Measurements from ENCODE around the gene ZAP70. TPM values are rescaled to one million over a fixed set of nuclear protein-coding genes. Genes with fewer than 3 reads are reported as not detected.

Gene ZAP70
- total RNA-seq, 1 experiment from 2014 or later = not detected

GRCh38 chr2:97706708-97707345 is 6.5 kb upstream of the ZAP70 start:
- ChIA-PET POLR2A (ENCODE audit: unreplicated experiment) (no interaction called here), CTCF (no interaction called here)
- H2AFZ ChIP-seq = no peak overlapping the region
- no peak overlapping the region for H3K4me3 ChIP-seq
- H3K4me2 ChIP-seq = no peak overlapping the region
- TF ChIP-seq CTCF (conservative IDR thresholded peaks at IDR 0.05) (no peak), EZH2 (IDR thresholded peaks at IDR 0.05; ENCODE audit: low read depth) (no peak)
- no TSS peak for BruUV-seq (replicated peaks)
- no peaks in the 10 kb centered on the region for H3F3A ChIP-seq (ENCODE audit: insufficient read depth, low read depth)
- no peak for DNase-seq
- no peaks in the 10 kb centered on the region for H3K79me2 ChIP-seq (ENCODE audit: low read depth)
- intact Hi-C loops (cut with micrococcal nuclease; ENCODE audit: unreplicated experiment) = no loop called here
- H3K27me3 ChIP-seq (ENCODE audit: insufficient read depth, low read depth) = peaks cover 19% of the 10 kb centered on the region; the same call in 1 of the 2 replicates
- H4K20me1 ChIP-seq (ENCODE audit: insufficient read depth) = no peaks in the 10 kb centered on the region
- H3K36me3 ChIP-seq (ENCODE audit: low read depth) = no peaks in the 10 kb centered on the region
- H3K9me3 ChIP-seq (ENCODE audit: insufficient read depth, low read depth) = no peaks in the 10 kb centered on the region
- H3K4me1 ChIP-seq (replicated peaks; ENCODE audit: insufficient read depth) = 0 out of 2 replicates have a peak, but pooled peaks cover 5% of the 10 kb centered on the region
- H3K27ac ChIP-seq = no peak overlapping the region
- H3K9me2 ChIP-seq (ENCODE audit: insufficient read depth) = no peaks in the 10 kb centered on the region

- Histone ChIP-seq H3K79me2 (ENCODE audit: low read depth) (no peaks in the 10 kb centered on the region), H3K4me3 (no peak overlapping the region), H3F3A (ENCODE audit: insufficient read depth, low read depth) (no peaks in the 10 kb centered on the region), H4K20me1 (ENCODE audit: insufficient read depth) (no peaks in the 10 kb centered on the region), H3K4me2 (no peak overlapping the region), H3K27ac (no peak overlapping the region), H3K9me2 (ENCODE audit: insufficient read depth) (no peaks in the 10 kb centered on the region), H3K4me1 (replicated peaks; ENCODE audit: insufficient read depth) (0 out of 2 replicates have a peak, but pooled peaks cover 5% of the 10 kb centered on the region), H2AFZ (no peak overlapping the region), H3K36me3 (ENCODE audit: low read depth) (no peaks in the 10 kb centered on the region), H3K9me3 (ENCODE audit: insufficient read depth, low read depth) (no peaks in the 10 kb centered on the region), H3K27me3 (ENCODE audit: insufficient read depth, low read depth) (peaks cover 19% of the 10 kb centered on the region; the same call in 1 of the 2 replicates)
- intact Hi-C loops (cut with micrococcal nuclease; ENCODE audit: unreplicated experiment) = no loop called here
- BruUV-seq (replicated peaks) = no TSS peak
- no peak for TF ChIP-seq CTCF (conservative IDR thresholded peaks at IDR 0.05)
- TF ChIP-seq EZH2 (IDR thresholded peaks at IDR 0.05; ENCODE audit: low read depth) = no peak
- ChIA-PET POLR2A (ENCODE audit: unreplicated experiment) (no interaction called here), CTCF (no interaction called here)
- no peak for DNase-seq
Observed at GRCh38 chr2:97707362-97708047, 5.9 kb upstream of the ZAP70 start.

DNA sequence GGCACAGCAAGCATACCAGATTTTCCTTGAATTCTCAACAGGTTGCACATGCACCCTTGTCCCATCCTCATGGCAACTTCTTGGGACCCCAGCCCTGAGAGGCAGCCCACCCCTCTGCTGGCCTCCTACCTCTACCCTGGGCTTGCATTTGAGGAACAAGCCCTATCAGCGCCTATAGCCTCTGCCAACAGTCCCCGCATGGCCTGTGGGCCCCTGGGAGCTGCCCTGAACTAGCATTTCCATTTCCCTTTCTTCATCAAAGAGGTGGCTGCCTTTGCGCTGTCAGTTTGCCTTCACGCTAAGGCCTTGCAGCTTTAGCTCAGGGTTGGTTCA is 5.4 kb upstream of the ZAP70 start:
- Histone ChIP-seq H3F3A (ENCODE audit: insufficient read depth, low read depth) (no peaks in the 10 kb centered on the region), H3K9me2 (ENCODE audit: insufficient read depth) (no peaks in the 10 kb centered on the region), H3K4me3 (no peak overlapping the region), H3K27me3 (ENCODE audit: insufficient read depth, low read depth) (peaks cover 19% of the 10 kb centered on the region; the same call in 1 of the 2 replicates), H3K9me3 (ENCODE audit: insufficient read depth, low read depth) (no peaks in the 10 kb centered on the region), H3K79me2 (ENCODE audit: low read depth) (no peaks in the 10 kb centered on the region), H4K20me1 (ENCODE audit: insufficient read depth) (no peaks in the 10 kb centered on the region), H2AFZ (no peak overlapping the region), H3K27ac (no peak overlapping the region), H3K4me2 (no peak overlapping the region), H3K4me1 (replicated peaks; ENCODE audit: insufficient read depth) (0 out of 2 replicates have a peak, but pooled peaks cover 5% of the 10 kb centered on the region), H3K36me3 (ENCODE audit: low read depth) (no peaks in the 10 kb centered on the region)
- ChIA-PET POLR2A (ENCODE audit: unreplicated experiment) (no interaction called here), CTCF (interaction anchor here (1.3 kb wide), 1 partner anchor 8 kb away, joined by 3 read pairs; no protein-coding TSS in a partner anchor)
- no peak for DNase-seq
- TF ChIP-seq CTCF (conservative IDR thresholded peaks at IDR 0.05) (no peak), EZH2 (IDR thresholded peaks at IDR 0.05; ENCODE audit: low read depth) (no peak)
- intact Hi-C loops (cut with micrococcal nuclease; ENCODE audit: unreplicated experiment) = no loop called here
- no TSS peak for BruUV-seq (replicated peaks)
